ENCODE results near the gene OTOA. TPM values are rescaled to one million over a fixed set of nuclear protein-coding genes. Genes with fewer than 3 reads are reported as not detected.

Gene OTOA
- under 0.01 and 0.09 TPM in 2 replicates for total RNA-seq

GRCh38 chr16:21663889-21664647 is at the start of gene OTOA:
Gene OTOA, plus strand, starts transcription at chr16:21663968. Its CDS starts 14,547 bp downstream, at chr16:21678515.

GRCh38 chr16:21652453-21652852 is 11.3 kb upstream of the OTOA start, which contains the start of gene IGSF6:
Gene IGSF6, minus strand, starts transcription at chr16:21652608. Its CDS starts 10 bp downstream, at chr16:21652598.

Other genes with a start within 250 kb of the OTOA start
- gene METTL9, start 64.4 kb upstream of the OTOA start, total RNA-seq = 204 and 240 TPM in 2 replicates
- not detected in 2 replicates for gene IGSF6, start 11.4 kb upstream of the OTOA start, total RNA-seq
- 22.0 and 23.1 TPM in 2 replicates for gene NPIPB4, start 193.8 kb downstream of the OTOA start, total RNA-seq